GM12878 (cell line): ENCODE data around the gene SLC24A4.

Source experiments
- CREB1 ChIP-seq: IDR thresholded peaks from 2 replicates; pipeline ENCODE4 v1.6.1; 2012; ENCODE audit warnings: low read depth, mild to moderate bottlenecking, inconsistent platforms
- GABPA ChIP-seq: IDR thresholded peaks from 2 replicates; pipeline ENCODE4 v1.6.1; 2014; ENCODE audit warnings: antibody characterized with exemption, low read depth, mild to moderate bottlenecking, inconsistent platforms
- POU2F2 ChIP-seq: IDR thresholded peaks from 3 replicates; pipeline ENCODE4 v1.6.1; 2011; ENCODE audit warnings: low read depth, mild to moderate bottlenecking, low read length, borderline replicate concordance
- TF ChIP-seq, protein P1 (sequence below), 3 experiments: IDR thresholded peaks in 2 of 3; conservative IDR thresholded peaks in 1 of 3; 2 replicates each; pipeline ENCODE4 v1.5.1; 2011; ENCODE audit warnings: low read depth in 3 of 3, low read length in 3 of 3, mild to moderate bottlenecking in 3 of 3, control low read depth in 2 of 3, moderate library complexity in 2 of 3, inconsistent platforms in 1 of 3, mixed read lengths in 1 of 3; ENCODE audit not compliant: control insufficient read depth in 2 of 3, insufficient read depth in 1 of 3; ENCODE audit errors: extremely low read depth in 1 of 3

DNA sequence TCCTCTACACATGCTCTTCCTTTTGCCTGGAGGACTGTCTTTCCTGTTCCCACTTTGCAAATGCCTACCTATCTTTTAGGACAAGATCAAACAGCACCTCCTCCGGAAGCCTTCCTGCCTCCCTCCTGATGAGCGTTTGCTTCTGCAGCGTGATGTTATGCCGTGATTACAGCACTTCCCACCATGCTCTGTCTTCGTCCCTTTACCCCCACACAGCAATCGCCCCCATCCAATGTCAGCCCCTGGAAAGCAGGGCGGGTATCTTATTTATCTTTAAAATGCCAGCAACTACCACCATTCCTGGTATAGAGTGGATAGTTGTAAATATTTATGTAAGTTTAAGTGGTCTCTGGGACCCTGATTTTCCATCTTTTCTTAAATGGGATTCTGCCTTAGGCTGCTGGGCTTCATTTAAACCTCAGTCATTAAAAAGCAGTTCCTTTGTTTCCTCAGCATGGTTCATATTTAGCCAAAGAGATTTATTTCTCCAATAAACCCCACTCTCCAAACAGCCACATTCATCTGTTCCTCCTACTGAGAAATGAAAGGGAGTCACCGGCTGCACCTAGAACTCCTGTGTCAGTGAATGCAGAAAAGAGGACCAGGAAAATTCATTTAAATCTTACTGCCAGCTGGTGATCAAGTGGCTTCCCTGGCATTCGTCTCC lies 33.8 kb upstream of the SLC24A4 start:
- TF ChIP-seq POU2F2 (no peak), CREB1 (no peak), GABPA (no peak)
- TF ChIP-seq, protein P1, sequence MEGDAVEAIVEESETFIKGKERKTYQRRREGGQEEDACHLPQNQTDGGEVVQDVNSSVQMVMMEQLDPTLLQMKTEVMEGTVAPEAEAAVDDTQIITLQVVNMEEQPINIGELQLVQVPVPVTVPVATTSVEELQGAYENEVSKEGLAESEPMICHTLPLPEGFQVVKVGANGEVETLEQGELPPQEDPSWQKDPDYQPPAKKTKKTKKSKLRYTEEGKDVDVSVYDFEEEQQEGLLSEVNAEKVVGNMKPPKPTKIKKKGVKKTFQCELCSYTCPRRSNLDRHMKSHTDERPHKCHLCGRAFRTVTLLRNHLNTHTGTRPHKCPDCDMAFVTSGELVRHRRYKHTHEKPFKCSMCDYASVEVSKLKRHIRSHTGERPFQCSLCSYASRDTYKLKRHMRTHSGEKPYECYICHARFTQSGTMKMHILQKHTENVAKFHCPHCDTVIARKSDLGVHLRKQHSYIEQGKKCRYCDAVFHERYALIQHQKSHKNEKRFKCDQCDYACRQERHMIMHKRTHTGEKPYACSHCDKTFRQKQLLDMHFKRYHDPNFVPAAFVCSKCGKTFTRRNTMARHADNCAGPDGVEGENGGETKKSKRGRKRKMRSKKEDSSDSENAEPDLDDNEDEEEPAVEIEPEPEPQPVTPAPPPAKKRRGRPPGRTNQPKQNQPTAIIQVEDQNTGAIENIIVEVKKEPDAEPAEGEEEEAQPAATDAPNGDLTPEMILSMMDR (IDR thresholded peaks at IDR 0.05 in 2 of 3, conservative IDR thresholded peaks at IDR 0.05 in 1 of 3; ENCODE audit: control insufficient read depth in 2 of 3, extremely low read depth in 1 of 3, insufficient read depth in 1 of 3, low read depth in 3 of 3, low read length in 3 of 3): no peak
